ENCODE measurements around the gene TBC1D12. TPM values are rescaled to one million over a fixed set of nuclear protein-coding genes. Genes with fewer than 3 reads are reported as not detected.

The TBC1D12 gene
- total and polyA plus RNA-seq, 8 donors: 4.1 to 9.2 (median 5.5) TPM

DNA sequence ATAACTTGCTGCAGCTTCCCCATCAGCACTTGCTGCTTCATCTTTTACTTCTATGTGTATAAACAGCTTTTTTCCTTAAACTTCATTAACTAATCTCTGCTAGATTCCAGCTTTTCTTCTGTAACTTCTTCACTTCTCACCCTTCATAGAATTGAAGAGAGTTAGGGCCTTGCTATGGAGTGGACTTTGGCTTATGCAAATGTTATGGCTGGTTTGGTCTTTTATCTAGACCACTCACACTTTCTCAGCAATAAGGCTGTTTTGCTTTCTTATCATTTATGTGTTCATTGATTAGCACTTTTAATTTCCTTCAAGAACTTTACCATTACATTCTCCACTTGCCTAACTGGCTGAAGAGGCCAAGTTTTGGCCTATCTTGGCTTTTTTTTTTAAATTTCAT, 79.1 kb downstream of the TBC1D12 start:
- ATAC-seq: peak in 3 of 4 donors; percentile 30 to 78 (median 55)
- no peak for DNase-seq

GRCh38 chr10:94483970-94484369, 81.6 kb downstream of the TBC1D12 start:
- WGBS, 2 donors: 94 to 99% methylated on average over 4 of the region's 4 CpGs
- intact Hi-C loops (cut with DNase I): no loop called here
- no peak overlapping the region for H3K27ac ChIP-seq

More for the DNA sequence above, 79.1 kb downstream of the TBC1D12 start:
- intact Hi-C loops (cut with DNase I): no loop called here
- Histone ChIP-seq H3K36me3 (no peaks in the 10 kb centered on the region), H3K4me3 (no peak overlapping the region), H3K9me3 (no peaks in the 10 kb centered on the region), H3K4me1 (peaks cover 0 to 3% (median 0%) of the 10 kb centered on the region in 3 donors), H3K27me3 (no peaks in the 10 kb centered on the region), H3K27ac (no peak overlapping the region)
- TF ChIP-seq CTCF (IDR thresholded peaks at IDR 0.05): no peak
- FAIRE-seq: no peak

GRCh38 chr10:94485094-94485493, 82.8 kb downstream of the TBC1D12 start:
- no peak for ATAC-seq
- no peaks in the 10 kb centered on the region for H3K9me3 ChIP-seq
- peaks cover 0 to 3% (median 0%) of the 10 kb centered on the region in 3 donors for H3K4me1 ChIP-seq
- TF ChIP-seq CTCF (IDR thresholded peaks at IDR 0.05): no peak
- H3K27ac ChIP-seq: no peak overlapping the region
- peak; percentile 34 for FAIRE-seq
- no peak for DNase-seq
- H3K27me3 ChIP-seq: no peaks in the 10 kb centered on the region
- intact Hi-C loops (cut with DNase I): no loop called here
- WGBS, 2 donors: 95 to 100% methylated on average over 1 of the region's 1 CpG
- no peak overlapping the region for H3K4me3 ChIP-seq
- H3K36me3 ChIP-seq: no peaks in the 10 kb centered on the region

More at GRCh38 chr10:94483970-94484369, 81.6 kb downstream of the TBC1D12 start:
- H3K4me3 ChIP-seq: no peak overlapping the region
- no peaks in the 10 kb centered on the region for H3K36me3 ChIP-seq
- no peak for DNase-seq
- no peak for TF ChIP-seq CTCF (IDR thresholded peaks at IDR 0.05)
- ATAC-seq: no peak
- H3K4me1 ChIP-seq: peaks cover 0 to 3% (median 0%) of the 10 kb centered on the region in 3 donors
- no peak for FAIRE-seq
- H3K27me3 ChIP-seq: no peaks in the 10 kb centered on the region
- H3K9me3 ChIP-seq: no peaks in the 10 kb centered on the region

DNA sequence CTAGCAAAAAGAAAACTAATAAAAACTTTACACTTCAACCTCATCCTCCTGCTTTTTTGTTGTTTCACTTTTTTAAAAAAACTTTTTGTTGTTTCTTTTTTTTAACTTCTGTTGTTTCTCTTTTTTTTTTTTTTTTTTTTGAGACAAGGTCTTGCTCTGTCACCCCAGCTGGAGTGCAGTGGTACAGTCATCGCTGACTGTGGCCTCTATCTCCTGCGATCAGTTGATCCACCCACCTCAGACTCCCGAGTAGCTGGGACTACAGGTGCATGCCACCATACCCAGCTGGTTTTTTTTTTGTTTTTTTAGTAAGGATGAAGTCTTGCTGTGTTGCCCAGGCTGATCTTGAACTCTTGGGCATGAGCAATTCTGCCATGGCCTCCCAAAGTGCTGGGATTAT, 85.2 kb downstream of the TBC1D12 start:
- no peaks in the 10 kb centered on the region for H3K36me3 ChIP-seq
- no peaks in the 10 kb centered on the region for H3K9me3 ChIP-seq
- no peak overlapping the region for H3K27ac ChIP-seq
- FAIRE-seq: no peak
- WGBS, 2 donors: 94 to 95% methylated on average over 3 of the region's 3 CpGs
- no peaks in the 10 kb centered on the region for H3K27me3 ChIP-seq
- H3K4me3 ChIP-seq: no peak overlapping the region
- ATAC-seq: no peak
- no peak for DNase-seq
- TF ChIP-seq CTCF (IDR thresholded peaks at IDR 0.05): no peak
- peaks cover 0 to 6% (median 0%) of the 10 kb centered on the region in 3 donors for H3K4me1 ChIP-seq
- intact Hi-C loops (cut with DNase I): no loop called here

GRCh38 chr10:94489107-94489506, 86.8 kb downstream of the TBC1D12 start:
- H3K4me3 ChIP-seq: no peak overlapping the region
- intact Hi-C loops (cut with DNase I): no loop called here
- TF ChIP-seq CTCF (IDR thresholded peaks at IDR 0.05): no peak
- H3K36me3 ChIP-seq: no peaks in the 10 kb centered on the region
- H3K27ac ChIP-seq: no peak overlapping the region
- peaks cover 0 to 6% (median 0%) of the 10 kb centered on the region in 3 donors for H3K4me1 ChIP-seq
- FAIRE-seq: no peak
- WGBS, 2 donors: 97% methylated on average over 4 of the region's 4 CpGs
- H3K27me3 ChIP-seq: no peaks in the 10 kb centered on the region
- H3K9me3 ChIP-seq: no peaks in the 10 kb centered on the region
- ATAC-seq: no peak
- DNase-seq: no peak
